Activated CD8-positive, alpha-beta memory T cell treated with anti-CD3 and anti-CD28 coated beads for 1 hour (primary cell): ENCODE measurements around the gene LMCD1.
"Not testable (repeated sequence)": the region's sequence is repeated elsewhere in the genome, so short reads cannot be mapped to it uniquely, and the experiment has no call there.

Experiments
- DNase-seq, 2 donors: peaks; one replicate each; pipeline ENCODE4 v3.0.0-alpha.2; 2020; ENCODE audit warnings: low read depth in 1 of 2; ENCODE audit errors: extremely low read depth in 1 of 2

Gene LMCD1

DNA sequence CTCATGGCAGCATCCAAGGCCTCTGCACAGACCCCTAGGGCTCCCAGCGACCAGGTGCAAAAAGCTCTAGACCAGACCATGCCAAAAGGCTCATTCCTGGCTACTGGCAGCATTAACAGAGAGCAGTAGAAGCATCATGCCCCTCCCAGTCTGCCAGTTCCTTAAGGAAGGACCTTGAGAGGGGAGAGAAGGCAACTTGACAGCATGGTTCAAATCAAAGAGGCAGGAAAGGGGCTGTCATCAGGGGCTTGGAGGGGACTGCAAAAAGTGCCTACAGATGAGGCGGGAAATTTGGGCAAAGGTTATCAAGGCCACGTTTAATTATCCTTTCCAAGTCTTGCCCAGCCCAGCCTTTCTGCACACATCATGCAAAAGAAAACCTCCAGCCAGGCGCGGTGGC is 78.3 kb downstream of the LMCD1 start:
- no peak for DNase-seq

- DNase-seq: not testable (repeated sequence)
Measured at GRCh38 chr3:8580434-8580833, 78.8 kb downstream of the LMCD1 start.

GRCh38 chr3:8581373-8581772 is 79.8 kb downstream of the LMCD1 start:
- DNase-seq: no peak

GRCh38 chr3:8581806-8582445 is 80.3 kb downstream of the LMCD1 start:
- DNase-seq: no peak

- no peak for DNase-seq
Measured at GRCh38 chr3:8584661-8585060, 83.0 kb downstream of the LMCD1 start.

DNA sequence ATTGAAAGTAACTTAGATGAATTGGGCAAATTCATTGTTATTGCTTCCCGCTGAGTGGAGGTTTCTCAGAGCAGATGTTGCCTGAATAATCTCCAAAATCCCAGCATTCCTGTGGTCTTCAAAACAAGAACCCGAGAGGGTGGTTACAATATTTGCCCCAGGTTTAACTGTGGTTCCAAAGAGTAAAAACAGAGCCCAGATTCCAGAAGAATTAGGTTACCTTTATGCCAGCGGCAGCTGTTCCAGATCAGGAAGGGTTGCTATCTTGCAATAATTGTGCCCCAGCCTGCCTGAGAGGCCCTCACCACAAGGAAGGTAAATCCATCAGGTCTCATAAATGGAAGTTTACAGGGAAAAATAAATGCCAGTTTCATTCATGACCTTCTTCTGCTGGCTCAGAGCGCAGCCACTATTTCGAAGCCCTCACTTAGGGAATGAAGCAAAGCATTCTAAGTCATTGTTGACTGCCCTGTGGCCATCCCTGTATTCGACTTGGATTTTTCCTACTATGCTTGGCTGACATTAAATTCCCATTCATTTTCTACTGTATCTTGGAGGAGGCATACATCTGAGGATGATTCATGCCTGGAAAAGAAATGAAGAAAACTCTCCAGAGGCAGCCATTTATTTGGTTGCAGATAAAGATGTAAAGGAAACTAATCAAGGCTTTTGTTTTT is 88.4 kb downstream of the LMCD1 start:
- DNase-seq: no peak

- DNase-seq: no peak
Measured at GRCh38 chr3:8593021-8593827, 91.6 kb downstream of the LMCD1 start.

DNA sequence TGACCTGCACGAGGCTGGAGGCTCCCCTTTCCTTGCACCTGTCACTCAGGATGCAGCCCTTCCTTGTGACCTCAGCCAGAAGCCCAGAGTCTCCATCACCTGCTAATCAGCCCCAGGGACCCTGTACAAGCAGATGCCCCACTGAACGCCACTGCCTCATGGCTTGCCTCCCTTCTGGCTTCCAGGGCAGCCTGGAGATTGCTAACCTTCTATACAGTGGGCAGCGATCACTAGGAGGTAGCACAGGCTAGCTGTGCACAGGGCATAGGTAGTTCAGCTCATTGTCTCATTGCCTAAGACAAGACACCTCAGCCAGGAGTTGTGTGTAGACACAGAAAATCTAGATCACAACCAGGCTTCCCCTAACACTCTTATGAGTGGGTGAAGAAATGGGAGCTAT is 93.6 kb downstream of the LMCD1 start:
- no peak for DNase-seq

- no peak for DNase-seq
Measured at GRCh38 chr3:8595695-8596115, 94.1 kb downstream of the LMCD1 start.

- no peak for DNase-seq
Measured at GRCh38 chr3:8596321-8597218, 94.9 kb downstream of the LMCD1 start.

GRCh38 chr3:8597219-8597853 is 95.7 kb downstream of the LMCD1 start:
- no peak for DNase-seq

GRCh38 chr3:8599146-8599545 is 97.5 kb downstream of the LMCD1 start:
- no peak for DNase-seq

GRCh38 chr3:8600457-8600856 is 98.8 kb downstream of the LMCD1 start:
- no peak for DNase-seq

GRCh38 chr3:8603115-8603710 is 101.6 kb downstream of the LMCD1 start:
- DNase-seq: no peak

DNA sequence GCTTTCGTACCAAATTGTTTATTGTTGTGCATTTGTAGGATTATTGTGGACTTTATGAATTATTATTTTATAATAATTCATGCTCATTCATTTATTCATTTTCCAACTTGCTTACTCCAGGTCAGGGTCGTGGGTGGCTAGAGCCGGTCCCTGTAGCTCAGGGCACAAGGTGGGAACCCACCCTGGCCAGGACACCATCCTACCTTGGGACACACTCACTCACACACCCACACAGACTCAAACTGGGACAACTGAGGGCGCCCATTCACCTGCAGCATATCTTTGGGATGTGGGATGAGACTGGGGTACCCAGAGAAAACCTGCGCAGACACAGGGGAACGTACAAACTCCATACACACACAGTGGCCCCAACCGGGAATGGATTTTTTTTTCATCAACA is 102.4 kb downstream of the LMCD1 start:
- DNase-seq: no peak

GRCh38 chr3:8604988-8605387 is 103.4 kb downstream of the LMCD1 start:
- DNase-seq: no peak

DNA sequence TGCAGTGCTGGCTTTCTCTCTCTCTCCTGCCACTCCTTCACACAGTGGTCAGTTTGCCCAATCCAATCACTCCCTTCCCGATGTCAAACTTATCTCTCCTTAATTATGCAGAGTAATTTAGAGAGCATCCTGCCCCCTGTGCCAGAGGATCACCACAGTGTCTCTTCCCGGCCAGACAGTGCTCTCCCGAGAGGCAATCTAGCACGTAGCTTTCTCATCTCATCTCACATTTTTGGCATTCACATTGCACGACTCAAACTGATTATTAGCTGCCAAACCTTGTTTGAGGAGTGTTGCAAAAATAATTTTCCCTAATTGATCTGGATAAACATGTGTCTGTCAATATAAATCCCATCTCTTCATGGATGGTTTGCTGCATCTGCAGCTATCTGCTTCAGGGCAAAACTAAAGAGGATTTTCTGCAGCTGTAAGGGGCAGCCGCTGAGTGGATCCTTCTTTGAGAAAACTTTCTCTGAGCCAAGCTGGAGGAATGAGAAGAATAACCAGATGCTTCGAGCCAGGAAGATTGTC is 105.1 kb downstream of the LMCD1 start:
- DNase-seq: no peak

DNA sequence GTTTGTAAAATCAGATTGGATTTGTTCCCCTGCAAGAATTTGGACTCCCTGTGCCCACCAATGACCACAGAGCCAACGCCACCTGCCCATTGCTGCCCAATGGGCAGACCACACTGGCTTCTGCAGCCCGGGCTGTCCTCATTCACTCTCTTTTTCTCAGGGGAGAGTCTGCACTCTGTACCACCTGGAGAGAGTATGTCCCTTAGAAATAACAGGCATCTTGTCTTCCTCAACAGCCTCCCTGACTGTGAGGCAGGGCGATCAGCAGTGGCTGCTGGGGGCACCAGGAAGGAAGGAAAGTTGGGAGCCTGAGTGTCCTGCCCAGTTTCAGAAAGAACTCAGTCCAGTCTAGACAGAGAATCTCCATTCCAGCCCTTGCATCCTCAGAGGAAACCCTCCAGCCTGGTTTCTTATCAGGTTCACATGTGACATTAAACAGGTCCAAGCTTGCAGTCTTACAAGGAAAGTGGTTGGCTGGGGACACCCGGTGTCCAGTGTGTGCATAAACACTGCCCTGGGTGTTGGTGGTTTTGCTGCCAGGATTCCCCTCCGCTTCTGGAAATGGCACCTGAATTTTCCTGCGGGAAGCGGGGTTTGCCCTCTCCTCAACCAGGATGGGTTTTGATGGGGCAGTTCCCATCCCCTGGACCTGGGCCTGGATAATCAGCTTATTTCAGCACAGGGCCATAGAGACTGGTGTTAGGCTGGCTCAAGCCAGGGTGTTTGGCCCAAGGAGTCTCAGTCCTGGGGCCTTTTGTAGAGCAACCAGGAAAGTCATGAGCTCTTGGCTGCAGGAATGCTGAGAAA is 105.8 kb downstream of the LMCD1 start:
- no peak for DNase-seq
